Heart left ventricle (tissue), 16 donors: ENCODE data around the gene BCL2. TPM values are rescaled to one million over a fixed set of nuclear protein-coding genes. Genes with fewer than 3 reads are reported as not detected.
A peak's percentile ranks its signal among the peaks of the same experiment; 100 is the strongest.

Source experiments
- ATAC-seq, 4 donors: fragments of 200-7000 bp; cut with Tn5 transposase; one replicate each; pipeline ENCODE4 v1.9.1; 2020 to 2022; ENCODE audit warnings: moderate library complexity in 4 of 4, mild to moderate bottlenecking in 3 of 4, moderate number of reproducible peaks in 1 of 4
- DNase-seq, 5 donors: peaks; one replicate each; pipeline ENCODE4 v3.0.0-alpha.2; 2020
- H3K27ac ChIP-seq, 12 donors: fragments of 200-600 bp; sonication (generic) in 4 of 12; one replicate each; pipeline versions ENCODE4 v1.5.0 to v1.8.0; 2016 to 2022; ENCODE audit warnings: mild to moderate bottlenecking in 2 of 12
- H3K27me3 ChIP-seq, 9 donors: fragments of 200-600 bp; sonication (generic) in 2 of 9; one replicate each; pipeline versions ENCODE4 v1.5.1 to v1.8.0; 2016 to 2022; ENCODE audit warnings: mild to moderate bottlenecking in 3 of 9
- H3K36me3 ChIP-seq, 9 donors: fragments of 200-600 bp; sonication (generic) in 2 of 9; one replicate each; pipeline versions ENCODE4 v1.5.0 to v1.8.0; 2018 to 2022; ENCODE audit warnings: mild to moderate bottlenecking in 2 of 9
- H3K4me1 ChIP-seq, 12 donors: fragments of 200-600 bp; sonication (generic) in 4 of 12; one replicate each; pipeline versions ENCODE4 v1.5.0 to v1.8.0; 2016 to 2022; ENCODE audit warnings: mild to moderate bottlenecking in 3 of 12
- H3K4me3 ChIP-seq, 12 donors: fragments of 200-600 bp; sonication (generic) in 4 of 12; one replicate each; pipeline versions ENCODE4 v1.5.0 to v1.8.0; 2017 to 2022; ENCODE audit warnings: mild to moderate bottlenecking in 9 of 12, moderate library complexity in 4 of 12
- H3K9me3 ChIP-seq, 12 donors: fragments of 200-600 bp; sonication (generic) in 4 of 12; one replicate each; pipeline versions ENCODE4 v1.5.0 to v1.8.0; 2016 to 2022; ENCODE audit warnings: mild to moderate bottlenecking in 1 of 12
- POLR2A ChIP-seq, 2 donors: fragments of 450-650 bp; IDR thresholded peaks; one replicate each; pipeline ENCODE4 v1.6.1; 2017; ENCODE audit warnings: antibody characterized with exemption in 2 of 2, mild to moderate bottlenecking in 2 of 2, moderate library complexity in 2 of 2
- WGBS, 4 donors: extraction: QIAGEN DNeasy Blood & Tissue Kit in 2 of 4; methylation state at CpG; one replicate each; pipeline versions ENCODE4 v1.1.5 to v1.1.7; 2013 to 2018; 5-methylcytosine and 5-hydroxymethylcytosine counted together
- intact Hi-C, 10 donors: fragments of 100-400 bp; cut with DNase I; formaldehyde crosslinking; loops; one replicate each; pipeline versions ENCODE4 v1.11.1 to v1.14.2; 2022
- polyA plus RNA-seq, 2 donors: library from polyadenylated mRNA; stranded (reverse); fragments of 200-250 nt; gene quantifications; one replicate each; pipeline ENCODE4 v1.2.3, GENCODE V29; 2013
- total RNA-seq, 9 donors: library from RNA; depleted of rRNA in 2 of 9; stranded (reverse); fragments of >200 nt in 2 of 9; fragmentation: NEBNext Ultra II Directional in 3 of 9; extraction: Animal tissue kit (Norgen Biotek cat#: 25700) in 3 of 9; gene quantifications; one replicate each; pipeline versions ENCODE4 v1.1.0 to v1.2.4, GENCODE V29; 2016 to 2023
- TF ChIP-seq, protein P1 (sequence below), 12 donors: fragments of 200-600 bp; sonication (generic) in 4 of 12; IDR thresholded peaks; one replicate each; pipeline versions ENCODE4 v1.5.0 to v1.8.0; 2018 to 2022; ENCODE audit warnings: antibody characterized with exemption in 12 of 12, mild to moderate bottlenecking in 5 of 12
- donor health status: ischemic (EF 13 %, LVEDD 7.1; RV severe dilation, severe dysfunction).
- donor health status: healthy with polysubstance abuse.
- donor health status: DM: no; HTN: yes; CAD: no.
- donor health status: DM: no; HTN: no; CAD: no.
- donor health status: ischemic (EF 25% LVEDD 6.9; RV normal size, moderate dysfunction).
- donor health status: ischemic (EF 25% LVEDD 5.7; RV mildly dilated, moderate dysfunction).
- donor health status: healthy.
- donor health status: DM: yes; HTN: yes; CAD: no.
- donor health status: ischemic (EF 35%, LVEDD 5.7; RV mildly dilated, moderate dysfunction).
- donor health status: nonischemic (EF 11% LVEDD 7.7; RV severe dilation, severe dysfunction).
- donor health status: DM: yes; HTN: yes; CAD: no.
- donor health status: PGD.
- donor health status: ischemic (EF 29% LVEDD 5.4; RV normal size, mild dysfunction).
- donor health status: nonischemic (EF 23%, LVEDD 6.1; RV moderate dilation, normal function).

The BCL2 gene
- total and polyA plus RNA-seq, 11 donors: 2.9 to 24.2 (median 8.9) TPM

DNA sequence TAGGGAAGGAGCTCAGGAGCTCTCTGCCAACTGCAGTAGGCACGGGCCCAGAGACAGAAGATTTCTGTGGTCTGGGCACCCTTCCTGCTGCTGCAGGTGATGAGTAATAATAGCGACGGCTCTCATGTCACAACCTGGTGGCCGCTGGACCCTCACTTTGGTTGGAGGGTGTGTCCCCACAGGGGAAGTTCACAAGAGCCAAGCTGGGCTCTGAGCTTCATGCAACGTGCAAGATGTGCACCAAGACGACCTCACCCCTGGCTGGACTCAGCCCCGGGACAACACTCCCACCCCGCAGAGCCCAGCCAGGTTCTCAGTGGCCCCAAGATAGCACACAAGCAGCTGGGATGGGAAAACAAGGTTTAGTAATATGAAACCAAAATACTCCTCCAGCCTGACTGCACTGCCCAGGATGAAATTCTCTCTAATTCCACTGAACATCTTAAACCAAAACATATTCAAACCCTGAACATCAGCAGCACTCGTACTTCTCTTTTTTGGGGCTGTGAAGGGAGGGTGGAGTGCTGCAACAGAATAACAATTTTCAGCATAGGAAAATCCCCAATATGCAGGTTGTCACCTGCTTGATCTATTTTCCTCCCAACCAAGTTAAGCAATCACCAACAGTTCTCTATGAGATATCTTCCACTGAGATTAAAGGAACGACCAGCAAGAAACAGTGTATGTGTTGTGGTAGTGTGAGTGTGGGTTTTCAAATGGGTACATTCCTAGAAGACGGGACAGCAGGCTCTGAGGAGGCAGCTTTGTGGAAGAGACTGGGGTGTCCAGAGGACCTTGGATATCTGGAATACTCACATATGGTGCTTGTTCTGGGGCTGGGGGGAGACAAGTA is 26.5 kb downstream of the BCL2 start:
- ATAC-seq: no peak
- no peaks in the 10 kb centered on the region for H3K27me3 ChIP-seq
- no peak for DNase-seq
- no peaks in the 10 kb centered on the region for H3K9me3 ChIP-seq
- H3K4me3 ChIP-seq: peak overlapping the region in 1 of 12 donors; percentile 13
- no peaks in the 10 kb centered on the region for H3K36me3 ChIP-seq
- TF ChIP-seq, protein P1, sequence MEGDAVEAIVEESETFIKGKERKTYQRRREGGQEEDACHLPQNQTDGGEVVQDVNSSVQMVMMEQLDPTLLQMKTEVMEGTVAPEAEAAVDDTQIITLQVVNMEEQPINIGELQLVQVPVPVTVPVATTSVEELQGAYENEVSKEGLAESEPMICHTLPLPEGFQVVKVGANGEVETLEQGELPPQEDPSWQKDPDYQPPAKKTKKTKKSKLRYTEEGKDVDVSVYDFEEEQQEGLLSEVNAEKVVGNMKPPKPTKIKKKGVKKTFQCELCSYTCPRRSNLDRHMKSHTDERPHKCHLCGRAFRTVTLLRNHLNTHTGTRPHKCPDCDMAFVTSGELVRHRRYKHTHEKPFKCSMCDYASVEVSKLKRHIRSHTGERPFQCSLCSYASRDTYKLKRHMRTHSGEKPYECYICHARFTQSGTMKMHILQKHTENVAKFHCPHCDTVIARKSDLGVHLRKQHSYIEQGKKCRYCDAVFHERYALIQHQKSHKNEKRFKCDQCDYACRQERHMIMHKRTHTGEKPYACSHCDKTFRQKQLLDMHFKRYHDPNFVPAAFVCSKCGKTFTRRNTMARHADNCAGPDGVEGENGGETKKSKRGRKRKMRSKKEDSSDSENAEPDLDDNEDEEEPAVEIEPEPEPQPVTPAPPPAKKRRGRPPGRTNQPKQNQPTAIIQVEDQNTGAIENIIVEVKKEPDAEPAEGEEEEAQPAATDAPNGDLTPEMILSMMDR (IDR thresholded peaks at IDR 0.05): no peak
- no peak for TF ChIP-seq POLR2A (IDR thresholded peaks at IDR 0.05)
- H3K4me1 ChIP-seq: peaks cover 0 to 54% (median 14%) of the 10 kb centered on the region in 12 donors
- WGBS, 4 donors: 67 to 75% (median 71%) methylated on average over 11 of the region's 11 CpGs
- H3K27ac ChIP-seq: peak overlapping the region in 1 of 12 donors; percentile 13
- intact Hi-C loops: no loop called here

DNA sequence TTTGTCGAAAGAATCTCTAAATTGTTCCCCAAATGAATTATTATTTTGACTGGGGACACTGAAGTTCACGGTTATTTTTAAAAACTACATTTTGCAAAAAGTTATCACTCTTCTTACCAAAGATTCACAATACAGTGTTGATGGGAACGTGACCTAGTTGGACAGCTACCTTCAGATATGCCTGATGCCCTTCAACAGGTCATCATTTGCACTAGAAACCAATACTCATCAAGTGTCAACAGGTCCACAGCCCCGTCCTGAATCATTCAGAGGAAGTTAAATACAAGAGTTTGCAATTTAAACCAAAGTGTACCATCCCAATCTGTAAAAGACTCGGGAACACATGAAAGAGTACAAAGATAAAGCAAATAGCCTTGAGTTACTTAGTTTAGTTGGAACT is 28.3 kb downstream of the BCL2 start:
- no peak for DNase-seq
- intact Hi-C loops: no loop called here
- ATAC-seq: peak in 1 of 4 donors; percentile 51
- WGBS, 4 donors: 66 to 73% (median 67%) methylated on average over 5 of the region's 5 CpGs
- Histone ChIP-seq H3K27ac (peak overlapping the region in 2 of 12 donors; percentile 17 to 46), H3K4me1 (peaks cover 0 to 69% (median 16%) of the 10 kb centered on the region in 12 donors), H3K9me3 (no peaks in the 10 kb centered on the region), H3K27me3 (no peaks in the 10 kb centered on the region), H3K36me3 (no peaks in the 10 kb centered on the region), H3K4me3 (no peak overlapping the region)
- TF ChIP-seq, protein P1 (IDR thresholded peaks at IDR 0.05): no peak
- TF ChIP-seq POLR2A (IDR thresholded peaks at IDR 0.05): no peak

DNA sequence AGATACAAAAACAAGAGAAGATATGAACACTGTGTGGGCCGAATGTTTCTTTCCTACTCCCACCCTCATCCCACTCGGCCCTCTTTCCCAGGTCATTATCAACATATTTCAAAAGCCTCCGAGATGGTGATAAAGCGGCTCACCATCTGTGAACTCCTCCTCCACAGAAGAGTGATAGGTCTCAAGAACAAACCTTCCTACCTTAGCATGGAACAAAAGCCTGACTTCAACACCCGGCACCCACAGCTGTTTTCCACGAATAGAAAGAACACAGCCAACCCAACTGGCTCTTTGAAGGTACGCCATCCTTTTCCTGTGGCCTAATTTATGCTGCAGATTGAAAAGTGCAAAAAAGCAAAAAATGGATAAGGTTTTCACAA is 28.8 kb downstream of the BCL2 start:
- DNase-seq (no peak), ATAC-seq (no peak)
- Histone ChIP-seq H3K9me3 (no peaks in the 10 kb centered on the region), H3K36me3 (no peaks in the 10 kb centered on the region), H3K27ac (peak overlapping the region in 2 of 12 donors; percentile 6 to 68), H3K4me3 (no peak overlapping the region), H3K4me1 (peaks cover 0 to 69% (median 16%) of the 10 kb centered on the region in 12 donors), H3K27me3 (no peaks in the 10 kb centered on the region)
- WGBS, 4 donors: 72 to 82% (median 78%) methylated on average over 7 of the region's 7 CpGs
- TF ChIP-seq, protein P1 (IDR thresholded peaks at IDR 0.05): no peak
- no peak for TF ChIP-seq POLR2A (IDR thresholded peaks at IDR 0.05)
- intact Hi-C loops: no loop called here

DNA sequence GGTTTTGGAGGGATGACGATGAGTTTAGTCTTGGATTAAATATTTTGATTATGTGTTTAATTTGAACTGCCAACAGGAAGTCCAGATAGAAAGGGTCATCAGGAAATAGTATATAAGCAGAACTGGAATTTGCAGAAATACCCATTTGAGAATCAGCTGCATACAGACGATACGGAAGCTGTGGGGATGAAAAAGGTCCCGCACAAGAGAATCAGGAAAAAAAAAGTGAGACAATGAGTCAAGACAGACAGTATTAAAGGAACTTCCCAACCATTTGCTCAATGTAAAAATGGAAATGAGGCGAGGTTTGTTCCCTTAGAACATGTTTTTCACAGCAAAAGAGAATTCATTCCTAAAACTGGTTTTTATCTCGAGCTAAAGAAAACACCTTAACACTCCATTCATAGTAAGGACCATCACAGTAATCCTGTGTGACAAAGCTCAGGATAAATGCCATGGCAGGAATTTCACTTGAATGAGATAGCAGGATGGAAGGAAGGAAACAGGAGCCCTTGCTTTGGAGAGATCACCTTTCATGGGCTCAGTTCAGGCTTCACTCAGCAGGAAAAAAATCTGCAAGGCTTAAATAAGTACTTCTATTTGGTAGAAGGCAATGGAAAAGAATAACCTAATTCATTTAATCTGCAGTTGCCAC is 29.3 kb downstream of the BCL2 start:
- no peak for ATAC-seq
- H3K36me3 ChIP-seq: no peaks in the 10 kb centered on the region
- WGBS, 4 donors: 83 to 88% (median 87%) methylated on average over 6 of the region's 6 CpGs
- peaks cover 0 to 69% (median 16%) of the 10 kb centered on the region in 12 donors for H3K4me1 ChIP-seq
- no peak overlapping the region for H3K4me3 ChIP-seq
- H3K27ac ChIP-seq: peak overlapping the region in 3 of 12 donors; percentile 6 to 68 (median 22)
- intact Hi-C loops: no loop called here
- no peak for DNase-seq
- H3K9me3 ChIP-seq: no peaks in the 10 kb centered on the region
- H3K27me3 ChIP-seq: no peaks in the 10 kb centered on the region
- TF ChIP-seq, protein P1 (IDR thresholded peaks at IDR 0.05): no peak
- TF ChIP-seq POLR2A (IDR thresholded peaks at IDR 0.05): no peak
